ENCODE measurements around the gene THADA. TPM values are rescaled to one million over a fixed set of nuclear protein-coding genes. Genes with fewer than 3 reads are reported as not detected.
"Not testable (repeated sequence)": the region's sequence is repeated elsewhere in the genome, so short reads cannot be mapped to it uniquely, and the experiment has no call there.

THADA gene
- total RNA-seq, 1 donor from 2014 or later: 43.3 TPM

DNA sequence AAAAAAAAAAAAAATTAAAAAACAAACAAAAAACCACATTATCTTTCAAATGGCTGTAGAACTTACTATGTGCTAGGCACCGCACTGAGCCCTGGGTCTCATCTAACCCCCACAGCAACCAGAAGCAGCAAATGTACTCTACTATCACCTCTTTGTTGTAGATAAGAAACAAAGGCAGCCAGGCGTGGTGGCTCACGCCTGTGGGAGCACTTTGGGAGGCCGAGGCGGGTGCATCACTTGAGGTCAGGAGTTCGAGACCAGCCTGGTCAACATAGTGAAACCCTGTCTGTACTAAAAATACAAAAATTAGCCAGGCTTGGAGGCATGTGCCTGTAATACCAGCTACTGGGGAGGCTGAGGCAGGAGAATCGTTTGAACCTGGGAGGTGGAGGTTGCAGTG lies 406.0 kb downstream of the THADA start:
- DNase-seq (ENCODE audit: low read depth): not testable (repeated sequence)

DNA sequence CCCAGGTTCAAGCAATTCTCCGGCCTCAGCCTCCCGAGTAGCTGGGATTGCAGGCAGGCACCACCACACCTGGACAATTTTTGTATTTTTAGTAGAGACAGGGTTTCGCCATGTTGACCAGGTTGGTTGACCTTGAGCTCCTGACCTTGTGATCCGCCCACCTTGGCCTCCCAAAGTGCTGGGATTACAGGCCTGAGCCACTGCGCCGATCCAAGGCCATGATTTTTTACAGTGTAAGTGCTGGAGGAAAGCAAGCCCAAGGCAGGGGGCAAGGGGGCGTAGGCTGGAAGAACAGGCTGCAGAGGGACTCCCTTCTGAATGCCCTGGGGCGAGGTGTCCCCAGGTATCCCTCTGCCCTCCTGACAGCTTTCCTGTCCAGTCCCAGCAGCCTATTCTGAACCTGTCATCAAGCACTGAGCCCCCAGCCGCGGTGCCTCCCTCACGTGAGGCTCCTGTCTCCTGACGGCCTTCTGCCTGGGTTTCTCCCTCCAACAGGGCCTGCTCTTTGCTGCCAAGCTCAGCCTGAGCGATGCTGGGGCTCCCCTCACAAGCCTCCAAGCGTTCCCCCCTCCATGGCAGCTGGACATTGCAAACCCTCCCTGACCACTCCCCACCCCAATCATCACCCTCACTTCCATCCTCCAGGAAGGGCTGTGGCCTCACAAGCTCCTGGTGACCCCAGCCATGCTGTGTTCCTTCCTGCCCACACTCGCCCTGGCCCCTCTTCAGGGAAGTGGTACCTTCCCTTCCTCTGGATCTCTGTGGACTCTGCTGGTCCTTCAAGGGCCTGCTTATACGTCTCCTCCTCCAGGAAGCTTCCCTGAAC lies 407.1 kb downstream of the THADA start:
- no peak for DNase-seq (ENCODE audit: low read depth)

DNA sequence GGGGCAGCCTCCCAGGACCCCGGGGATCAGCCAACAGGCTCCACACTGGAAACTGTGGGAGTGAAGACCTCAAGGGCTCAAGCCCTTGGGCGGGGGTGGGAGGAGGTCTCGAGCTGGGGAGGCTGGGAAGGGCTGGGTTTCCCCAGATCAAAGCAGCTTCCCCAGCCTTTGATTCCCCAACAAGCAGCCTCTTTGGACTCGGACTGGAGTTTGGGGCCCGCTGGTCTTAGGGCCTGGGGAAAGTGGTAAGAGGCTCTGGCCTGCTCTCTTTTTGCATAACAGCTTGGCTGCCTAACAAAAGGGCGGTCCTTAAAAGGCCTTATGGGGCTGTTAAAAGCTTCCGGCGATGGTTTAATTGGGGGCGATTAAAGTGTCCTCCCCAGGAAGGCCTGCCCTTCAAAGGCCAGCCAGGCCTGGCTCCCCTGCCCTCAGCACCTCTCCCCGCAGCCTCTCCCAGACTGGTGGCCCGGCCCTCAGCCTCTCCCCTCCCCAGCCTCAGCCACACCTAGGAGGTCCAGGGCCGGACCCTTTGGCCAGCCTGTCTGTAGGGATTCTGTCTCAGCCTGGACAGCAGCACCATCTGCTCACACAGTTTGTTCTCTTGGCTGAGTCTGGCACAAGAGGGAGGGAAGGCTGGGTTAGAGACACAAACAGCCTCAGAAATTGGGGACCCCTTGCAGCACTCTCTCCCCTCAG lies 409.0 kb downstream of the THADA start:
- DNase-seq (ENCODE audit: low read depth): no peak

DNA sequence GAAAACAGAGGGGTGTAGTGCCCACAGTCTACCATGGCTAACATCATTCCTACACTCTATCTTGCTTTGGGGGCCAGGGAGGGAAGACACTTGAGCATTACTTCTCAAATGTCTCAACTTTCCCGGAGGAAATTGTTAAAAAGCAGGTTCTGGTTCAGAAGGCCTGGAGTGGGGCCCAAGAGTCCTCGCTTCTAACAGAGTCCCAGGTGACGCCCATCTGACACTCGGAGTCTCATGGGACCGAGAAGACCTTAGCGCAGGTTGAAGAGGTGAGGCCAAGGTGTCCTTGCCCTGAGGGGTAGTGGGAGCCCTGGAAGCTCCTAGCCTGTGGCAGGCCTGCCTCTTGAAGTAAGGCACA lies 409.5 kb downstream of the THADA start:
- no peak for DNase-seq (ENCODE audit: low read depth)

DNA sequence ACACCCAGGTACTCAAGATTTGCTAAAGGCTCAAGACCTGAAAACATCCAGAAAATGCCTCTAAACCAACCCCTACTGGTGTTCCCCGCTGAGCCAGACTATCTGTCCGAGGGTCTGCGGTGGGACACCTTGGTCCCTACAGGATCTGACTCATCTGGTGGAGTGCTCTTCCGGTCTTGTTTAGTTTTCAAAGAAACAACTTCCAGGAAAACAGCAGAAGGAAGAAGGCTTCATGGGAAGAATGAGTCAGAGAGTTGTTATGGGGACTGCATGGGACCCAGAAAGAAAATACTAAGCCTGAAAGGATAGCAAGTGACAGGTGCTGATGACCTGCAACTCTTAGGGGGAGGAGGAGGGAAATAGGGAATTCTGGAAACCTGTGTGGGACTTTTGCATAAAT lies 410.7 kb downstream of the THADA start:
- DNase-seq (ENCODE audit: low read depth): no peak

DNA sequence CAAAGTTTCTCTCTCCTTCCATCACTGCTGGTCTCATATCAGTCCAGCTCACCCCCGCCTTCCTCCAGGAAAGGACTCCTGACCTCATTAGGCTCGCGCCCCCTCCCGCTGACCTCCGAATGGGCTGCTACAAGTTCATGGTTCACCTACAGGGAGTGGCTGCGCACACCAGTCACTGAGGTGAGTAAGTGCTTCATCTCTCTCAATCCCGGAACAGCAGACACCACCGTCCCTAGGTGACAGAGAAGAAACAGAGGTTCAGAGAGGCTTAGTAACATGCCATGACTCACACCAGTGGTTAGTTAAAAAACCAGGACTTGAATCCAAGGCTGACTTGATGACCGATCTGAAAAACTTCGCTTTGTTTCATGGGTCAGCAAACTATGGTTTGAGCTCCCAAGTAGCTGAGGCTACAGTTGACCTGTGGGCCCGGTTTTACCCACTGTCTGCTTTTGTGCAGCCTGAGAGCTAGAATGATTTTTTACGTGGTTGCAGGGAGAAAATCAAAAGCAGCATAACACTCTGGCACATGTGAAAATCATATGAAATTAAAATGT lies 411.4 kb downstream of the THADA start:
- peak; percentile 98 for DNase-seq (ENCODE audit: low read depth)

DNA sequence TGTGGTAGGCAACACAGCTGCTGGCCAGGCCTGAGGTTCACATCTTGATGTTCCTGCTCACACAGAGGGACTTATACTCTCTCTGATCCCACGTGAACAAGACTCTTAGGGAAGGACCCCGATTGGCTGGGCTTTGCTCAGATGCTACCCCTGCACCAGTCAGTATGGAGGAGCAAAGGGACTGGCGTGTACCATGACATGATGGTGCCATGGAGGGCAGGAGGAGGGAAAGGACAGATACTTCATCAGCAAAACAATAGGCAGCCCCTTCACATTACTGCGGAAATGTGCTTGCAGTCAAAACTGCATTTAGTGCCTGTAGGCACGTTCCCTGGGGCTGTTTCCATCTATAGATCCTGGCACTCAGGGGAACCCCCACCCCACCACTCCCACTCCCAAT lies 412.1 kb downstream of the THADA start:
- DNase-seq (ENCODE audit: low read depth): no peak

DNA sequence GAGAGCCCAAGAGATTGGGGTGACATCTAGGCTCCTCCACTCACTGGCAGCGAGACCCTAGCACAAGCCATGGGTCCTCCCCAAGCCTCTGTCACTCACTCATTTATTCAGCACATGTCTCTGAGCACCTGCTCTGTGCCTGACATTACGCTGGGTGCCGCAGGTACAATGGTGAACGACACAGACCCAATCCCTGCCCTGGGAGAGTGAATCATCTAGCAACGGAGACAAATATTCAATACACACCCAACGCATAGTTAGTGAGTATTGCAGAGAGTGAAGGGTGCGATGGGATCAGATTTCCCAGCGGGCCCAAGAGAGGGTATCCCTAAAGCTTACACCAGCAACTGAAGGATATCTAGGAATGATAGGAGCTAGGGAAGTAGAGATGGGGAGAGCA lies 414.9 kb downstream of the THADA start:
- no peak for DNase-seq (ENCODE audit: low read depth)

Other genes starting within 250 kb of the THADA start
- 7.8 and 19.1 TPM in 2 replicates for gene PLEKHH2, start 41.2 kb upstream of the THADA start, total RNA-seq
- gene C1GALT1C1L, start 80.4 kb upstream of the THADA start, total RNA-seq: 1.2 and 2.5 TPM in 2 replicates
- gene DYNC2LI1, start 178.0 kb upstream of the THADA start, total RNA-seq: 39.6 and 72.6 TPM in 2 replicates
- gene ABCG5, start 242.8 kb upstream of the THADA start, total RNA-seq: not detected in 2 replicates
- gene ABCG8, start 242.9 kb upstream of the THADA start, total RNA-seq: not detected in 2 replicates